GM21619 (cell line): ENCODE measurements around the gene EPC2.
"Not testable (repeated sequence)": the region's sequence is repeated elsewhere in the genome, so short reads cannot be mapped to it uniquely, and the experiment has no call there.

Source experiments
- ATAC-seq: cut with Tn5 transposase; IDR thresholded peaks from one replicate; pipeline ENCODE4 v1.9.1; 2021; ENCODE audit not compliant: unreplicated experiment

The EPC2 gene

DNA sequence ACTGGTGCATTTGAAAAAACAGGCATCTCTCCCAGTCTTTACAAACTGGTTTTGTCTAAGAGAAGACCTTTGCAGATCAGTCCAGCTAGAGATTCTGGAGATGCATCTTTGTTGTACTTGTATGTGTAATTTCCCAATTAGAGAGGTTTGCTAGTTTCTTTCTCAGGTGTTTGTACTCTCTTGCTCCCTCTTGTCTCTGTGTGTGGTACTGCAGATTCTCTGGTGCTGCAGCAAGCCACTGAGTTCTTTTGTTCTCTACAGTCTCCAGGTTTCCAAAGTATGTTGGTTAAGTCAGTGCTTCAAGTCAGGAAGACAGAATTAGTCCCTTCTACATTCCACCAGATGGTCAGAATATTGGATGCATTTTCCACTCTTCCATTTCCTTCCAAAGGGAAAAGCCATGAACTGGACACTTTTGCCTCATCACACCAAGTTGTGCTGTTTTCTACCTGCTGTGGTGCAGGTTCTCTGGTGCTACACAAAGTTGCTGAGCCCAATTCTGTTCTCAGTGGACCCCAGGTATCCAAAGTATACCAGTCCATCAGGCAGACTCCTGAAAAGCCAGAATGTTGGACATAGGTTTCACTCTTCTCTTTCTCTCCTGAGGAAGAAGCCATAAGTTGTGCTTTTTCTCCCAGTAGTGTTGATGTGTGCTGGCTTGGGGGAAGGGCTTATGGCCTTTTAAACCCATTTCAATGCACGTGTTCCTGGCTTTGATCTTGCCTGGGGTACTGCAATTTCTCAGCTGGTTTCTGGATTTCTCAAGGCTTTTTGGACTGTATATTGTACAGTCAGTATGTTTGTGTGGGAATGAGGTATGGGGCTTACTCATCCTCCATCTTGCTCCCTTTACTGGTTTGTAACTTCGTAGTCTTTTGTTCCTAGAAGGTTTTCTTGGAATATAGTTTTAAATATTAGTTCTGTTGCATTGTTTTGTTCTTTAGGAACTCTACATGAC, 29.8 kb downstream of the EPC2 start:
- no peak for ATAC-seq

DNA sequence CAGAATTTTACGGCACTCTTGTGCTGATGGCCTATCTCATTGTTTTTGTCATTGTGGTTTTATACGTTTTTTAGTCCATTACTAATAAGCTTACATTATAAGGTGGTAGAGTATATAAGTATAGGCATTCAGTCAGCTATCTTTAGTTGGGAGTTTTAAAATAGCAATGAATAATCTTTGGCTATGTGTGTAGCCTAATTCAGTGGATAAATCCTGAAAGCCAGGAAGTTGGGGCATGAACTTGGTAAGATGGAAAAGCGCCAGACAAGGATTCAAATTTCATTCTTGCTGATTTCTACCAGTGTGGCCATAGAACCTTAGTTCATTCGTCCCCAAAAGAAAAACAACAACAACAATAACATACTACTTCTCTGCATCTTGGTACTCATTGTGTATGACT, 31.2 kb downstream of the EPC2 start:
- no peak for ATAC-seq

DNA sequence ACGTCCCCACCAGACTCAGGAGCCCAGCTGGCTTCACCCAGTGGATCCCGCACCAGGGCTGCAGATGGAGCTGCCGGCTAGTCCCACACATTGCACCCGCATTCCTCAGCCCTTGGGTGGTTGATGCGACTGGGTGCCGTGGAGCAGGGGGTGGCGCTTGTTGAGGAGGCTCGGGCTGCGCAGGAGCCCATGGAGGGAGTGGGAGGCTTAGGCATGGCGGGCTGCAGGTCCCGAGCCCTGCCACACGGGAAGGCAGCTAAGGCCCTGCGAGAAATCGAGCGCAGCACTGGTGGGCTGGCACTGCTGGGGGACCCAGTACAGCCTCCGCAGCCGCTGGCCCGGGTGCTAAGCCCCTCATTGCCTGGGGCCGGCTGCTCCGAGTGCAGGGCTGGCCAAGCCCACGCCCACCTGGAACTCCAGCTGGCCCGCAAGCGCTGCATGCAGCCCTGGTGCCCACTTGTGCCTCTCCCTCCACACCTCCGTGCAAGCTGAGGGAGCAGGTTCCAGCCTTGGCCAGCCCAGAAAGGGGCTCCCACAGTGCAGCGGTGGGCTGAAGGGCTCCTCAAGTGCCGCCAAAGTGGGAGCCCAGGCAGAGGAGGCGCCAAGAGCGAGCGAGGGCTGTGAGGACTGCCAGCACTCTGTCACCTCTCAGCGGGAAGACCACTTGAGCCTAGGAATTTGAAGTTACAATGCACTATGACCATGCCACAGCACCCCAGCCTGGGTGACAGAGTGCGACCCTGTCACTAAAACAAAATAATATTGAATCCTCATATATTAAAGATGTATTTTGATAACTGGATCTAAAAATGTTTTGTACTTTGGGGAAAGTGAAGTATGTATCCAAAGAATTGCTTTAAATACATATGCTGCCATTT, 34.0 kb downstream of the EPC2 start:
- ATAC-seq = not testable (repeated sequence)

DNA sequence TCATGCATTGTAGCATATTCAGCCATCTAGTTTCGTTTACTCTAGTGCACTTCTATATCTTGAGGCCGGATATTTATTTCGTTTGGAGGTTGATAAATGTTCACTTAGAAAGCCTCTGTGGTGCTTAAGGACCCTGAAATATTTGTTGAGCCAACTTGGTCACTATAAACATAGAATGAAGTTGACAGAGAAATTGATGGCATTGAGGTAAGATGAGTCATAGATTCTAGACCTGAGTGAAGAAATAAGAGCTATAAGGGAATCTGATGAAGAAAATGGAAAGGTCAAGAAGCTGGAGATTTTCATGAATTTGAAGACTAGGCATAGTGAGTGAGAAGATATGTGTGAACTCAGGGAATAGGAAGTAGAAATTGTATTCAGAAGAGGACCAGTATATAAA, 35.9 kb downstream of the EPC2 start:
- no peak for ATAC-seq

DNA sequence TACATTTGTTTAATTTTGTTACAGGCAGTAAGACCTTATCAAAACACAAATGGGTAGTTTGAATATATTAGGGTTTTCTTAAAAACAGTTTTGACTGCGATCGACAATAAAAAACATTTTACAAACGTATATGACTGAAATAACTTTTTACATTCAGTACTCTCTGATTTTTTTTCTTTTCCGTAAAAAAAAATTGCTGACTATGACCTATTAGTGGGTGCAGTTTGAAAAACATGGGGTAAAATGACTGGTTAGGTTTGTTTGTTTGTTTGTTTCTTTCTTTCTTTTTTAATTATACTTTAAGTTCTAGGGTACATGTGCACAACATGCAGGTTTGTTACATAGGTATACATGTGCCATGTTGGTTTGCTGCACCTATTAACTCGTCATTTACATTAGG, 36.9 kb downstream of the EPC2 start:
- no peak for ATAC-seq

DNA sequence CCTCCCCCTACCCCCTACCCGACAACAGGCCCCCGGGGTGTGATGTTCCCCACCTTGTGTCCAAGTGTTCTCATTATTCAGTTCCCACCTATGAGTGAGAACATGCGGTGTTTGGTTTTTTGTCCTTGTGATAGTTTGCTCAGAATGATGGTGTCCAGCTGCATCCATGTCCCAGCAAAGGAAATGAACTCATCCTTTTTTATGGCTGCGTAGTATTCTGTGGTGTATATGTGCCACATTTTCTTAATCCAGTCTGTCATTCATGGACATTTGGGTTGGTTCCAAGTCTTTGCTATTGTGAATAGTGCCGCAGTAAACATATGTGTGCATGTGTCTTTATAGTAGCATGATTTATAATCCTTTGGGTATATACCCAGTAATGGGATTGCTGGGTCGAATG, 37.3 kb downstream of the EPC2 start:
- ATAC-seq = not testable (repeated sequence)

DNA sequence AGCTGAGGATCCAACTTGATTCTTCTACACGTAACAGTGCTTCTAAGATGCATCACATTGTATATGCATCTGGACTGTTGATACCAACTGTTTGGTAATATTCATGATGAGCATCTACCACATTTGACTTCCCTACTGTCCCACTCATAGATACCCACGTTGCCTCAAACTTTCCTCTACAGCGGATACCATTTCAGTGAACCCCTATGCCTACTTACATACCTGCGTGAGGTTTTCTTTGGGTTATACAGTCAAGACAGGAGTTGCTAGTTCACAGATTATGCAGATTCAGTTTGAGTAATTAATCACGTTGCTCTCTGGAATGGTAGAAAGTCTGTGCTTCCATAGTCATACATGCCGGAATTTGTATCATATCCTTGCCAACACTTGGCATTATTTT, 40.0 kb downstream of the EPC2 start:
- ATAC-seq = no peak

DNA sequence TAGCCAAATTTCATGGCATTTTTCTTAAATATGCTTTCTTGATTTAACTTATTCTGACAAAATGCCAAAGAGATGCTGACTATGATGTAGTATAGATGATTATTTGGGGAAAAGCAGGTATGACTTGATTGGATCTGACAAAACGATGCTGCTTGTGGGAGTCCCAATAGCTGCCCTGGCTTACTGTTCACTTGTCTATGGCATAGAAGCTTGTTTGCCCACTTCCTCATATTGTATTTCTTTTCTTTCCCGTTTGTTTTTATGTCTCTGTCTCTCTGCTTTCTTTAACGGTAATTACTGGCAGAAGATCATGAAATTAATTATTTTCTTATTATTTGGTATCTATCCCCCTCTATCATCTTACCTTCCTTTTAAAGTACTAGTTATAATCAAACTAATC, 43.0 kb downstream of the EPC2 start:
- ATAC-seq = no peak

DNA sequence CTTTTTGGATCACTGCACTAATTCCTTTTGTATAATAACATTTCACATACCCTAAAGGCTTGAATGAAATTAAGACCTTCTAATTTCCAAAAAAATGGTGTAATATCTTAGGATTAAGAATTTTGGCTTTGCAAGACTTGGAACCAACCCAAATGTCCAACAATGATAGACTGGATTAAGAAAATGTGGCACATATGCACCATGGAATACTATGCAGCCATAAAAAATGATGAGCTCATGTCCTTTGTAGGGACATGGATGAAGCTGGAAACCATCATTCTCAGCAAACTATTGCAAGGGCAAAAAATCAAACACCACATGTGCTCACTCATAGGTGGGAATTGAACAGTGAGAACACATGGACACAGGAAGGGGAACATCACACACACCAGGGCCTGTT, 43.5 kb downstream of the EPC2 start:
- ATAC-seq = not testable (repeated sequence)

DNA sequence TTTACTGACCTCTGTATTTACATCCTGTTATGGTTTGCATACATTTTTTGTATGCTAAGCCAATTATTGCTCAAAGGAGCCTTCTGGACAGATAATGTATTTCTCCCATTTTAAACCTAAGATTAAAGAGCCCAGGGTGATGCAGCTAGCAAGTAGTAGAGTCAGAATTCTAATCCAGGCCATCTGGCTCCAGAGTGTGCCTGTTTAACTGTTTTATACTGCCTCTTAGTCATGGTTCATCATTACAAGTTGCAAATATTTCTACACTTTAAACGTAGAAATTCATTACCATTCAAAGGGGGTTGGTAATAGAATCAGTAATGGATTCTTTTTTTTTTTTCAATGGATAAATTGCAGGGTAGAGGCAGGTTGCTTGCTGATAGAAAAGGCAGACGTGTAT, 52.4 kb downstream of the EPC2 start:
- no peak for ATAC-seq

DNA sequence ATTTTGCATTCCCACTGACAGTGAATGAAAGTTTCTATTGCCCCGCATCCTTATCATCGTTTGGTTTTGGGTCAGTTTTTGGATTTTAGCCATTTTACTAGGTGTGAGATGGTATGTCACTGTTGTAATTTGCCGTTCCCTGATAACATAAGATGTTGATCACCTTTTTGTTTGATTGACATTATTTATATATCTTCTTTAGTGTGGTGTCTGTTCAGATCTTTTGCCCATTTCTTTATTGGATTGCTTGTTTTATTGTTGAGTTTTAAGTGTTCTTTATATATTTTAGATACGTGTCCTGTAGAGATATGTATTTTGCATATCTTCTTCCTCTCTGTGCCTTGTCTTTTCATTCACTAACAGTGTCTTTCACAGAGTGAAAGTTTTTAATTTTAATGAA, 55.3 kb downstream of the EPC2 start:
- ATAC-seq = no peak

DNA sequence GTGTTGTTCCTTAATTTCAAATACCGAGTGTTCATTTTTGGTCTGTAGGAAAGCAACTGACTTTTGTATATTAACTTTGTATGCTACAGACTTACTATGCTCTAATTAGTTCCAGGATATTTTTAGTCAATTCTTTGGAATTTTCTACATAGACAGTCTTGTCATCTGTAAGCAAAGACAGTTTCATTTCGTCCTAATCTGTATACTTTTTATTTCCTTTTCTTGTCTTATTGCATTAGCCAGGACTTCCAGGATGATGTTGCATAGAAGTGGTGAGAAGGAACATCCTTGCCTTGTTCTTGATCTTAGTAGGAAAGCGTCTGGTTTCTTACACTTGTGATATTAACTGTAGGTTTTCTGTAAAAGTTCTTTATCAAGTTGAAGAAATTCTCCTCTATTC, 56.5 kb downstream of the EPC2 start:
- no peak for ATAC-seq

DNA sequence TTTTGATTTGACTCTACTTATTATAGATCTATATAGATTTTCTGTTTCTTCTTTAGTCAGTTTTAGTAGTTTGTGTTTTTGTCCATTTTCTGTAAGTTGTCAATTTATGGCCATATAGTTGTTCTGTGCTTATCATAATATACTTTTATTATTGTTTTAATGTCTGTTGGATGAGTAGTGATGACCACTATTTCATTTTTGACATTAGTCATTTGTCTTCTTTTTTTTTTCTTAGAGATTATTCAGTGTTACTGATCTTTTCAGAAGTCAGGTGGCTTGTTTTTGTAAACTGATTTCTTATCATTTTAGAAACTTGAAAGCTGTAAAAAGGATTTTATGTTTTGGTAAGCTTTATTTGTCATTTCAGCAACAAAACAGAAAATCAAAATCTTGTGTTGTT, 57.3 kb downstream of the EPC2 start:
- no peak for ATAC-seq

DNA sequence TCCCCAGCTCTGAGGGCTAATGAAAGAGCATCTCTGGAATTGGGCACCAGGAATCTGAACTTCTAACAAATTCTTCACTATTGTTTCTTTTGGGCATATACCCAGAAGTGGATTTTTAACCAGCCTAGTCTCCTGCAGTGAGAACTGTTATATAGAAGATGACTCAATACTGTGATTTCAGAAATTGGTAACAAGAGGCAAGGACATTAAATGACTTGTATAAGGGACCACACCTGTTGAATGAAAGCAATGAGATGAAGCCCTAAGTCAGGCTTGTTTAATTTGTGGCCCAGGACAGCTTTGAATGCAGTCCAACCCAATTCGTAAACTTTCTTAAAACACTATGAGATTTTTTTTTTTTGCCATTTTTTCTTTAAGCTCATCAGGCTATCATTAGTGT, 57.9 kb downstream of the EPC2 start:
- no peak for ATAC-seq

DNA sequence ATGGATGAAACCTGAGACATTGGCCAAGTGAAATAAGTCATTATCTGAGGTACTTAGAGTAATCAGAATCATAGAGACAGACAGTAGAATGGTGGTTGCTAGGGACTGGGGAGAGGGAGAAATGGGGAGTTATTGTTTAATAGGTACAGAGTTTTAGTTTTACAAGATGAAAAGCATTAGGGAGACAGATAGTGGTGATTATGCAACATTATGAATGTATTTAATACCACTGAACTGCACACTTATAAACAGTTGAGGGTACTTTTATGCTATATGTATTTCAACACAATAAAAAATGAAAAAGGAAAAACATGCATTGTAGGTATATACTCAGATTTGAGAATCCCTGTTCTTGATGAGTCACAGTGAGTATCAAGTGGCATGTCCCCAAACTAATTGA, 59.7 kb downstream of the EPC2 start:
- no peak for ATAC-seq

DNA sequence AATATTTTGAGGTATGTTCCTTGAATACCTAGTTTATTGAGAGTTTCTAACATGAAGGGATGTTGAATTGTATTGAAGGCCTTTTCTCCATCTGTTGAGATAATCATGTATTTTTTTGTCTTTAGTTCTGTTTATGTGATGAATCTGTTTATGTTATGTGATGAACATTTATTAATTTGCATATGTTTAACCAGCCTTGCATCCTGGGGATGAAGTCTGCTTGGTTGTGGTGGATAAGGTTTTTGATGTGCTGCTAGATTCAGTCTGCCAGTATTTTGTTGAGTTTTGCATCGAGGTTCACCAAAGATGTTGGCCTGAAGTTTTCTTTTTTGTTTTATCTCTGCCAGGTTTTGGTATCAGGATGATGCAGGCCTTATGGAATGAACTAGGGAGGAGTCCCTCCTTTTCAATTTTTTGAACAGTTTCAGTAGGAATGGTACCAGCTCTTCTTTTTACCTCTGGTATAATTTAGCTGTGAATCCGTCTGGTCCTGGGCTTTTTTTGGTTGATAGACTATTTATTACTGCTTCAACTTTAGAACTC, 71.9 kb downstream of the EPC2 start:
- ATAC-seq = no peak

DNA sequence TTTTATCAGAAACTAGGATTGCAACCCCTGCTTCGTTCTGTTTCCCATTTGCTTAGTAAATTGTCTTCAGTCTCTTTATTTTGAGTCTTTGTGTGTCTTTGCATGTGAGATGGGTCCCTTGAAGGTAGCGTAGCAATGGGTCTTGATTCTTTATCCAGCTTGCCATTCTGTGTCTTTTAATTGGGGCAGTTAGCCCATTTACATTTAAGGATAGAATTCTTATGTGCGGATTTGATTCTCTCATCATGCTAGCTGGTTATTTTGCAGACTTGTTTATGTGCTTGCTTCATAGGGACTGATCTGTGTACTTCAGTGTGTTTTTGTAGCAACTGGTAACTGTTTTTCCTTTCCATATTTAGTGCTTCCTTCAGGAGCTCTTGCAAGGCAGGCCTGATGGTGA, 73.5 kb downstream of the EPC2 start:
- no peak for ATAC-seq

DNA sequence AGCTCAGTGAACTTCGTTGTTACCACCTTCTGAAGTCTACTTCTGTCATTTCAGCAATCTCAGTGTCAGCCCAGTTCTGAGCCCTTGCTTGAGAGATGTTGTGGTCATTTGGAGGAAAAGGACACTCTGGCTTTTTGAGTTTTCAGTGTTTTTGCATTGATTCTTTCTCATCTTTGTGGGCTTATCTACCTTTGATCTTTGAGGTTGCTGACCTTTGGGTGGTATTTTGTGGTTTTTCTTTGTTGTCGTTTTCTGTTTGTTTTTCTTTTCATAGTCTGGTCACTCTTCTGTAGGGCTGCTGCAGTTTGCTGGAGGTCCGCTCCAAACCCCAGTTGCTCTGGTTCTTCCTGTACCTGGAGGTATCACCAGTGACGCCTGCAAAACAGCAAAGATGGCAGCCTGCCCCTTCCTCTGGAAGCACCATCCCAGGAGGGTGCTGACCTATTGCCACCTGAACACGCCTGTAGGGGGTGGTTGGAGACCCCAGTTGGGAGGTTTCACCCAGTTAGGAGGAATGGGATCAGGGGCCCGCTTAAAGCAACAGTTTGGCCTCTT, 74.7 kb downstream of the EPC2 start:
- no peak for ATAC-seq

DNA sequence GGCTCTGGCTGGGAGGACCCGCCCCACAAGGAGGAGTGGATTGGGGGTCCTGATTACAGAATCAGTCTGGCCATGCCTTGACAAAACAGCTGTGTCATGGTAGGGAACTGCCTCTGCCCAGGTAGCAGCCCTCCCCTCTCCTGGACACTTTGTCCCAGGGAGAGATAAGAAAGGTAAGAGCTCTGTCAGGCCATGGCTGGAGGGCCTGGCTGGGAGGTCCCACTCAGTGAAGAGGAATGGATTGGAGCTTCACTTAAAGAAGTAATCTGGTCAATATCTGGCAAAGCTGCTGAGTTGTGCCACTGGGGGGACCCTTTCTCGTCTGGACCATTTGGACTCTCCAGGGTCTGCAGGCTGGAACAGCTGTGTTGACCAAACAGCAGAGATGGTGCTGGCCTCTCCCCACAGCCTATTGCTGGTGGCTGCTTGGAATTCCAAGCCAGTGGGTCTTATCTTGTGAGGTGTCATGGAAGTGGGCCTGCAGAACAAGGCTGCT, 75.4 kb downstream of the EPC2 start:
- ATAC-seq = no peak

DNA sequence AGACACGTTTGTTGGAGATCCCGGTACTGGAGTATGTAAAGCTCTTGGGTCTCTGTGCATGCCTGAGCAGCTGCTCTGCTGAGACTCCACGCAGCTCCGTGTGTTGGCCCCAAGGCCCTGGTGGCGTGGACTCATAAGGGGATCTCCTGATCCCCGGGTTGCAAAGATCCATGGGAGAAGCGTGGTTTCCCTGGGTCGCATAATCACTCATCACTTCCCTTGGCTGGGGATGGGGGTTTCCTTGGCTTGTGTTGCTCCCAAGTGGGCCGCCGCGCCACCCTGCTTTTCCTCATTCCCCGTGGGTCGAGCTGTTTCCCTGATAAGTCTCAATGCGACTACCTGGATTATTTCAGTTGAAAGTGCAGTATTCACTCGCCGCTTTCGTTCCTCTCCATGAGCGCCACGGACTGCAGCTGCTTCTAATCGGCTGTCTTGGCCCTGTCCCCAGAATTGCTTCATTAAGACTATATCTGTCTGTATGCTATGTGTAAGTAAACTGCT, 76.0 kb downstream of the EPC2 start:
- no peak for ATAC-seq

DNA sequence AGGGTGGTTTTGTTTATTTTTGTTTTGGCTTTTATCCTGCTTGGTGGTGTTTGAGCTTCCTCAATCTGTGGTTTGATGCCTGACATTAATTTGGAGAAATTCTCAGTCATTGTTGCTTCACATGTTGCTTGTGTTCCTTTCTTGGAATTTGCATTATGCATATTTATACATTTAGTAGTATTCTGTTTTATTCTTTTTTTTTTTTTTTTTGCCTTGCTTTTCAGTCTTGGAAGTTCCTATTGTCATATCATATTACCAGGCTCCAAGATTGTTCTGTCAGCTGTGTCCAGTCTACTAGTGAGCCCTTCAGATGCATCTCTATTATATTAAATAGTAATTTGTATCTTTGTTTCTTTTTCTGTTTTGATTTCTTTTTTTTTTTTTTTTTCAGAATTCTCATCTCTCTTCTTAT, 77.0 kb downstream of the EPC2 start:
- ATAC-seq = no peak
